HG02870 (cell line): ENCODE results near the gene NLRC4.
"Not testable (repeated sequence)": the region's sequence is repeated elsewhere in the genome, so short reads cannot be mapped to it uniquely, and the experiment has no call there.

ENCODE experiments used
- ATAC-seq: cut with Tn5 transposase; IDR thresholded peaks from one replicate; pipeline ENCODE4 v1.9.1; 2021; ENCODE audit warnings: mild to moderate bottlenecking, moderate library complexity; ENCODE audit not compliant: unreplicated experiment

NLRC4 gene

GRCh38 chr2:32246911-32247310 is 17.8 kb downstream of the NLRC4 start:
- no peak for ATAC-seq

- no peak for ATAC-seq
Observed at GRCh38 chr2:32242331-32242730, 22.4 kb downstream of the NLRC4 start.

- ATAC-seq: no peak
Observed at GRCh38 chr2:32237996-32238395, 26.7 kb downstream of the NLRC4 start.

- no peak for ATAC-seq
Observed at GRCh38 chr2:32237488-32237887, 27.2 kb downstream of the NLRC4 start.

GRCh38 chr2:32235315-32235714 is 29.4 kb downstream of the NLRC4 start:
- ATAC-seq: no peak

- ATAC-seq: no peak
Observed at GRCh38 chr2:32231959-32232358, 32.7 kb downstream of the NLRC4 start.

- ATAC-seq: no peak
Observed at GRCh38 chr2:32229635-32230034, 35.1 kb downstream of the NLRC4 start.

- no peak for ATAC-seq
Observed at GRCh38 chr2:32228181-32228580, 36.5 kb downstream of the NLRC4 start.

- ATAC-seq: no peak
Observed at GRCh38 chr2:32227492-32227891, 37.2 kb downstream of the NLRC4 start.

GRCh38 chr2:32222966-32223365 is 41.7 kb downstream of the NLRC4 start:
- ATAC-seq: no peak

GRCh38 chr2:32220445-32220844 is 44.2 kb downstream of the NLRC4 start:
- no peak for ATAC-seq

- ATAC-seq: no peak
Observed at GRCh38 chr2:32212295-32212694, 52.4 kb downstream of the NLRC4 start.

GRCh38 chr2:32210767-32211408 is 53.8 kb downstream of the NLRC4 start:
- no peak for ATAC-seq

- ATAC-seq: not testable (repeated sequence)
Observed at GRCh38 chr2:32203428-32203827, 61.3 kb downstream of the NLRC4 start.

GRCh38 chr2:32200814-32201213 is 63.9 kb downstream of the NLRC4 start:
- no peak for ATAC-seq

- ATAC-seq: no peak
Observed at GRCh38 chr2:32192418-32192817, 72.3 kb downstream of the NLRC4 start.

GRCh38 chr2:32189011-32189410 is 75.7 kb downstream of the NLRC4 start:
- ATAC-seq: peak; percentile 13

- ATAC-seq: no peak
Observed at GRCh38 chr2:32182667-32183066, 82.0 kb downstream of the NLRC4 start.
